Measurements from ENCODE around the gene USP19. TPM values are rescaled to one million over a fixed set of nuclear protein-coding genes. Genes with fewer than 3 reads are reported as not detected.

USP19 gene
- total and polyA plus RNA-seq, 2 of the 4 experiments (the other 2 are of a cell fraction): 24.7 to 39.7 TPM

GRCh38 chr3:49076116-49076515 lies 44.5 kb downstream of the USP19 start:
- no peak overlapping the region for H2AK5ac ChIP-seq (ENCODE audit: low read depth, low read length)
- no peak overlapping the region for H3K27ac ChIP-seq (ENCODE audit: insufficient read depth, low read length)
- no peak overlapping the region for H2AFZ ChIP-seq (replicated peaks; ENCODE audit: low read length, poor library complexity)
- H4K5ac ChIP-seq (ENCODE audit: low read depth, low read length): no peak overlapping the region
- H3K9me3 ChIP-seq (ENCODE audit: control insufficient read depth, insufficient read depth, low read length): no peaks in the 10 kb centered on the region
- peaks cover 26 to 65% of the 10 kb centered on the region in 2 experiments for H3K79me1 ChIP-seq (ENCODE audit: low read depth in 1 of 2, low read length in 2 of 2)
- no peak overlapping the region for H2AK9ac ChIP-seq (replicated peaks; ENCODE audit: low read depth, low read length, poor library complexity)
- H2BK120ac ChIP-seq (ENCODE audit: low read depth, low read length): no peak overlapping the region
- H3K9ac ChIP-seq (ENCODE audit: low read depth, low read length): no peak overlapping the region
- H4K20me1 ChIP-seq (ENCODE audit: insufficient read depth, low read length): peaks cover 24% of the 10 kb centered on the region
- peaks cover 53% of the 10 kb centered on the region for H3K36me3 ChIP-seq (ENCODE audit: control insufficient read depth, insufficient read depth, low read length)
- H4K91ac ChIP-seq (ENCODE audit: insufficient read depth, low read depth, low read length): no peak overlapping the region
- CTCF ChIA-PET: no interaction called here
- whole genome bisulfite sequencing, 2 experiments (ENCODE audit: extremely low coverage in 2 of 2, insufficient read length in 1 of 2): no CpG with 5 or more reads among the region's 13 CpGs
- ATAC-seq (ENCODE audit: low read depth): no peak
- H3K27me3 ChIP-seq (ENCODE audit: control insufficient read depth, insufficient read depth, low read length): no peaks in the 10 kb centered on the region
- dilution Hi-C loops (cut with HindIII; ENCODE audit: low sequenced_read_pairs, unreplicated experiment) (no loop called here), intact Hi-C loops (cut with micrococcal nuclease) (loop anchor here (5.0 kb wide), 1 partner anchor 34 kb away; no protein-coding TSS in a partner anchor), in situ Hi-C loops (cut with MboI; ENCODE audit: low sequenced_read_pairs) (no loop called here)
- H2BK20ac ChIP-seq (ENCODE audit: low read depth, low read length): no peak overlapping the region
- no peak overlapping the region for H4K8ac ChIP-seq (ENCODE audit: low read depth in 2 of 2, low read length in 2 of 2)
- H2BK5ac ChIP-seq (ENCODE audit: low read depth, low read length, poor library complexity, severe bottlenecking): no peak overlapping the region
- POLR2A ChIA-PET (ENCODE audit: unreplicated experiment): no interaction called here
- DNase-seq: no peak
- H3K4me3 ChIP-seq (ENCODE audit: insufficient read depth, low read depth, low read length): no peak overlapping the region
- no peak overlapping the region for H3K4me2 ChIP-seq (ENCODE audit: low read depth, low read length)
- TF ChIP-seq BHLHE40 (IDR thresholded peaks at IDR 0.05; ENCODE audit: low read depth, low read length): no peak
- no peak for TF ChIP-seq FOS (IDR thresholded peaks at IDR 0.05; ENCODE audit: low read depth, low read length)
- no peak for TF ChIP-seq RAD21 (IDR thresholded peaks at IDR 0.05; ENCODE audit: low read length)
- no peak for TF ChIP-seq MXI1 (IDR thresholded peaks at IDR 0.05; ENCODE audit: borderline replicate concordance, low read depth, low read length)
- TF ChIP-seq MAFK (IDR thresholded peaks at IDR 0.05; ENCODE audit: low read depth, low read length): no peak
- TF ChIP-seq RCOR1 (IDR thresholded peaks at IDR 0.05; ENCODE audit: insufficient replicate concordance, low read length): no peak
- TF ChIP-seq RFX5 (IDR thresholded peaks at IDR 0.05; ENCODE audit: low read depth, low read length): no peak
- no peak for TF ChIP-seq CHD1 (IDR thresholded peaks at IDR 0.05; ENCODE audit: low read depth, low read length)
- no peak for TF ChIP-seq ELK1 (IDR thresholded peaks at IDR 0.05; ENCODE audit: borderline replicate concordance, low read depth, low read length)
- no peak for TF ChIP-seq USF2 (IDR thresholded peaks at IDR 0.05; ENCODE audit: low read depth, low read length)
- TF ChIP-seq MAZ (IDR thresholded peaks at IDR 0.05; ENCODE audit: borderline replicate concordance, low read depth, low read length): no peak
- no peak for TF ChIP-seq NFE2L2 (IDR thresholded peaks at IDR 0.05; ENCODE audit: low read depth, low read length)
- no peak for TF ChIP-seq CEBPB (IDR thresholded peaks at IDR 0.05; ENCODE audit: low read depth, low read length)
- no peak for TF ChIP-seq SMC3 (IDR thresholded peaks at IDR 0.05; ENCODE audit: low read depth, low read length)
- no peak for TF ChIP-seq POLR2A (IDR thresholded peaks at IDR 0.05; ENCODE audit: low read depth, low read length)
- TF ChIP-seq CTCF (conservative IDR thresholded peaks at IDR 0.05; ENCODE audit: low read depth, low read length): no peak
- no peak overlapping the region for H3K14ac ChIP-seq (replicated peaks; ENCODE audit: low read depth, low read length)
- no peaks in the 10 kb centered on the region for H3K4me1 ChIP-seq (ENCODE audit: control insufficient read depth, insufficient read depth, low read length)
- BruUV-seq (replicated peaks): no TSS peak
- H3K4ac ChIP-seq (ENCODE audit: low read depth, low read length): no peak overlapping the region
- H3K18ac ChIP-seq (ENCODE audit: low read depth, low read length): no peak overlapping the region
- H3K56ac ChIP-seq (ENCODE audit: extremely low read depth, insufficient read depth, low read length): no peak overlapping the region
- no peaks in the 10 kb centered on the region for H3K9me1 ChIP-seq (ENCODE audit: insufficient read depth, low read length)
- H3K23ac ChIP-seq (ENCODE audit: low read depth, low read length): no peak overlapping the region
- H2BK15ac ChIP-seq (ENCODE audit: low read depth, low read length): no peak overlapping the region

Data from IMR-90 (cell line).